DND-41 (cell line): ENCODE data around the gene SORT1.

Experiments
- ATAC-seq: fragments of 200-7000 bp; cut with Tn5 transposase; 3 replicates; pipeline ENCODE4 v1.9.1; 2021; ENCODE audit warnings: low read depth; ENCODE audit not compliant: insufficient read depth
- DNase-seq: peaks from one replicate; pipeline ENCODE4 v3.0.0-alpha.2; 2020
- H2AFZ ChIP-seq: 2 replicates; pipeline ENCODE4 v1.6.0; 2012; ENCODE audit warnings: low read depth, low read length
- H3K27ac ChIP-seq: 2 replicates; pipeline ENCODE4 v1.5.1; 2012; ENCODE audit warnings: low read length, inconsistent platforms
- H3K27me3 ChIP-seq: fragments of 200-600 bp; sonication (generic); 2 replicates; pipeline ENCODE4 v1.6.0; 2012; ENCODE audit warnings: low read length, mild to moderate bottlenecking, inconsistent platforms; ENCODE audit not compliant: insufficient read depth, poor library complexity
- H3K36me3 ChIP-seq: 2 replicates; pipeline ENCODE4 v1.5.1; 2012; ENCODE audit warnings: low read length, inconsistent platforms; ENCODE audit not compliant: insufficient read depth
- H3K4me1 ChIP-seq: 2 replicates; pipeline ENCODE4 v1.5.1; 2012; ENCODE audit warnings: mild to moderate bottlenecking, low read length; ENCODE audit not compliant: insufficient read depth
- H3K4me2 ChIP-seq: 2 replicates; pipeline ENCODE4 v1.6.0; 2012; ENCODE audit warnings: mild to moderate bottlenecking, moderate library complexity, low read length, inconsistent platforms; ENCODE audit not compliant: insufficient read depth
- H3K4me3 ChIP-seq, 2 experiments: fragments of 200-600 bp in 1 of 2; shearing (Covaris generic) in 1 of 2; 2 replicates each; pipeline ENCODE4 v1.5.1; 2012 to 2016; ENCODE audit warnings: inconsistent platforms in 2 of 2, low read length in 2 of 2, mild to moderate bottlenecking in 2 of 2, low read depth in 1 of 2, moderate library complexity in 1 of 2
- H3K79me2 ChIP-seq: 2 replicates; pipeline ENCODE4 v1.6.0; 2012; ENCODE audit warnings: low read length, inconsistent platforms; ENCODE audit not compliant: insufficient read depth
- H3K9ac ChIP-seq: 2 replicates; pipeline ENCODE4 v1.6.0; 2012; ENCODE audit warnings: low read depth, mild to moderate bottlenecking, inconsistent platforms, low read length, moderate library complexity
- H3K9me3 ChIP-seq: 2 replicates; pipeline ENCODE4 v1.5.1; 2012; ENCODE audit warnings: low read length, moderate library complexity, mild to moderate bottlenecking, inconsistent platforms; ENCODE audit not compliant: insufficient read depth, severe bottlenecking
- H4K20me1 ChIP-seq: 2 replicates; pipeline ENCODE4 v1.6.0; 2012; ENCODE audit warnings: low read length; ENCODE audit not compliant: insufficient read depth
- EZH2 ChIP-seq: IDR thresholded peaks from 3 replicates; pipeline ENCODE4 v1.6.1; 2012; ENCODE audit warnings: borderline replicate concordance, low read depth, mild to moderate bottlenecking, moderate library complexity, low read length, inconsistent platforms; ENCODE audit not compliant: severe bottlenecking
- TF ChIP-seq, protein P1 (sequence below): IDR thresholded peaks from 2 replicates; pipeline ENCODE4 v1.5.1; 2012; ENCODE audit warnings: borderline replicate concordance, low read length, moderate library complexity, mild to moderate bottlenecking; ENCODE audit not compliant: poor library complexity, severe bottlenecking; ENCODE audit errors: extremely low read depth

The SORT1 gene

DNA sequence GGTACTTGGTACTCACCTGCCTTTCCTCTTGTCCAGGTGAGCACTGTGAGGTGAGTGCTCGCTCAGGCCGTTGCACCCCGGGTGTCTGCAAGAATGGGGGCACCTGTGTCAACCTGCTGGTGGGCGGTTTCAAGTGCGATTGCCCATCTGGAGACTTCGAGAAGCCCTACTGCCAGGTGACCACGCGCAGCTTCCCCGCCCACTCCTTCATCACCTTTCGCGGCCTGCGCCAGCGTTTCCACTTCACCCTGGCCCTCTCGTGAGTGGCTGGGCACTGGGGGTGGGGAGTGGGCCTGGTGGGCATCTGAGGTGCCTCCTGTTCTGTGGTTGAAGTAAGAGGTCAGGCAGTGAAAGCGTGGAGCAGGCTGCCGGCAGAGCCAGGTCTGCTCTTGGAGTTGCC lies 136.7 kb downstream of the SORT1 start:
- Histone ChIP-seq H3K4me2 (no peak overlapping the region), H3K9ac (no peak overlapping the region), H2AFZ (no peak overlapping the region), H3K9me3 (no peaks in the 10 kb centered on the region), H3K27me3 (no peaks in the 10 kb centered on the region), H4K20me1 (no peaks in the 10 kb centered on the region; the same call in 1 of the 2 replicates), H3K79me2 (no peaks in the 10 kb centered on the region), H3K4me1 (no peaks in the 10 kb centered on the region), H3K4me3 (no peak overlapping the region), H3K36me3 (no peaks in the 10 kb centered on the region), H3K27ac (no peak overlapping the region)
- ATAC-seq (no peak), DNase-seq (no peak)
- TF ChIP-seq, protein P1, sequence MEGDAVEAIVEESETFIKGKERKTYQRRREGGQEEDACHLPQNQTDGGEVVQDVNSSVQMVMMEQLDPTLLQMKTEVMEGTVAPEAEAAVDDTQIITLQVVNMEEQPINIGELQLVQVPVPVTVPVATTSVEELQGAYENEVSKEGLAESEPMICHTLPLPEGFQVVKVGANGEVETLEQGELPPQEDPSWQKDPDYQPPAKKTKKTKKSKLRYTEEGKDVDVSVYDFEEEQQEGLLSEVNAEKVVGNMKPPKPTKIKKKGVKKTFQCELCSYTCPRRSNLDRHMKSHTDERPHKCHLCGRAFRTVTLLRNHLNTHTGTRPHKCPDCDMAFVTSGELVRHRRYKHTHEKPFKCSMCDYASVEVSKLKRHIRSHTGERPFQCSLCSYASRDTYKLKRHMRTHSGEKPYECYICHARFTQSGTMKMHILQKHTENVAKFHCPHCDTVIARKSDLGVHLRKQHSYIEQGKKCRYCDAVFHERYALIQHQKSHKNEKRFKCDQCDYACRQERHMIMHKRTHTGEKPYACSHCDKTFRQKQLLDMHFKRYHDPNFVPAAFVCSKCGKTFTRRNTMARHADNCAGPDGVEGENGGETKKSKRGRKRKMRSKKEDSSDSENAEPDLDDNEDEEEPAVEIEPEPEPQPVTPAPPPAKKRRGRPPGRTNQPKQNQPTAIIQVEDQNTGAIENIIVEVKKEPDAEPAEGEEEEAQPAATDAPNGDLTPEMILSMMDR: no peak
- no peak for TF ChIP-seq EZH2

DNA sequence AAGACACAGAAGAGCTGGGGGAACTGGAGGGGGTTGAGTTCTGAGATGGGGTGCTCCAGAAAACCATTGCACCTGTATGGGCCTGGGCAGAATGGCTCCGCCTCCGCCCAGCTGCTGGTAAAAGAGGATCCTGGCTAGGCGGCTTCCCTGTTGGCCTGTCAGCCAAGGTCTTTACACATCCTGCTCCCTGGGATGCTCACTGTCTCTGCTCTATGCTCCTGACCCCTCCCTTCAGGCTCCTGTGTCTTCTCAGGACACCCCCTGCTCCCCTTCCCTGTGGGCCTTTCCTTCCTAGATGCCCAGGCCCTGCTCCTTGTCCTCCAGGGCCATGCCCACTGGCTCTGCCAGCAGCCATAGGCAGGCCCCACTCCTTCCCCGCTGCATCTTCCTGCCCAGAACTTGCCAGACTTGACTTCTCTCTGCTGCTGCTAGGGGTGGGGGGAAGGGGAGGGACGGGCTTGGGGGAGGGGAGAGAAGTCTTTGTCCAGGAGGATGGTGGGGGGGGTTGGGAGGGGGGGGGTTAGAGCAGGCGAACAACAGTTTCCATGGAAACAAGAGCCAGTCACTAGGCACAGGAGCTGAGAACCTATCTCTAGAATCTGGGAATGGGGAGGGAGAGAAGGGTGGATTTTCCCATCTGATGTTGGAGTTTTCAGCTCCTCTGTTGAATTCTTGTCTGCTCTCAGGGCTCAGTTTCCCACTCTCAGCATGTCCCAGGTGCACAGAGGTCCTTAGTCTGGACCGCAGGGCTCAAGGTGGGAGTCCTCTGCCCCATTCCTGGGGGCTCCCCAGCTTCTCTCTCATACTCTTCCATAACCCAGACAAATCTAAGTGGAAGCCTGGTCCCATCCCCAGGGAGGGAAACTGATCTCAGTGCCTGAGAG lies 137.8 kb downstream of the SORT1 start:
- no peak overlapping the region for H3K4me3 ChIP-seq
- no peaks in the 10 kb centered on the region for H3K9me3 ChIP-seq
- H2AFZ ChIP-seq: no peak overlapping the region
- H3K4me1 ChIP-seq: no peaks in the 10 kb centered on the region
- TF ChIP-seq, protein P1: no peak
- TF ChIP-seq EZH2: no peak
- no peaks in the 10 kb centered on the region for H3K27me3 ChIP-seq
- no peaks in the 10 kb centered on the region; the same call in 1 of the 2 replicates for H4K20me1 ChIP-seq
- ATAC-seq (no peak), DNase-seq (no peak)
- no peak overlapping the region for H3K4me2 ChIP-seq
- no peak overlapping the region for H3K9ac ChIP-seq
- H3K79me2 ChIP-seq: no peaks in the 10 kb centered on the region
- H3K36me3 ChIP-seq: no peaks in the 10 kb centered on the region
- H3K27ac ChIP-seq: no peak overlapping the region
